SH-SY5Y (cell line): ENCODE results near the gene OPA3.

Experiments used
- GATA2 ChIP-seq: IDR thresholded peaks from 2 replicates; pipeline ENCODE4 v1.6.1; 2011; ENCODE audit warnings: mild to moderate bottlenecking, low read depth, low read length
- GATA3 ChIP-seq: IDR thresholded peaks from 2 replicates; pipeline ENCODE4 v1.6.1; 2011; ENCODE audit warnings: low read depth, mild to moderate bottlenecking, low read length, moderate library complexity

DNA sequence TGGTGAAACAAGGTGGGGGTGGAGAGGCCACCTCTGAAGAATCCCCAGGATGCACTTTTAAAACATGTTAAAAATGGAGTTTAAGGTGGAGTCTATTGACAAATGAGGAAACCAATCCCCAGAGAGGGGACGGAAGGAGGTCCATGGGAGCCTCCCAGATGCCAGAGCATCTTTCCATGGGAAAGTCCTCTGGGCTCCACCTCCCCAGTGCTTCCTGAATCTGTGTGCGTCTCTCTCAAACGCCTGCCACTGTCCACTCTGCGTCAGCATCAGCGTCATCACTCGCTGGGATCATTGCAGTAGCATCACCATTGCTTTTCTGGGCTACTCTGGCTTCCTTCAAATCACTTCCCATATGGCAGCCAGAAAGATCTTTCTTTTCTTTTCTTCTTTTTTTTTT lies 11.2 kb upstream of the OPA3 start:
- TF ChIP-seq GATA2 (no peak), GATA3 (no peak)
